Gastrocnemius medialis (tissue), 4 donors: ENCODE results near the gene MMS22L. TPM values are rescaled to one million over a fixed set of nuclear protein-coding genes. Genes with fewer than 3 reads are reported as not detected.
"Not testable (repeated sequence)": the region's sequence is repeated elsewhere in the genome, so short reads cannot be mapped to it uniquely, and the experiment has no call there.

Experiments
- ATAC-seq, 2 donors: fragments of 150-250 bp; one replicate each; pipeline ENCODE4 v1.9.1; 2016
- DNase-seq, 2 donors: peaks; one replicate each; pipeline ENCODE4 v3.0.0-alpha.2; 2019
- H3K27ac ChIP-seq, 4 donors: fragments of 200-600 bp; sonication (generic); 1 replicate in 1 of 4; 2 replicates in 3 of 4; pipeline ENCODE4 v1.5.1; 2016 to 2018; ENCODE audit warnings: mild to moderate bottlenecking in 2 of 4, moderate library complexity in 1 of 4
- H3K27me3 ChIP-seq, 3 donors: fragments of 200-600 bp; sonication (generic) in 2 of 3; 1 replicate in 1 of 3; 2 replicates in 2 of 3; pipeline versions ENCODE4 v1.5.1 to v1.6.0; 2016 to 2019; ENCODE audit warnings: mild to moderate bottlenecking in 1 of 3, moderate library complexity in 1 of 3
- H3K36me3 ChIP-seq, 2 donors: fragments of 200-600 bp; sonication (generic) in 1 of 2; one replicate each; pipeline ENCODE4 v1.5.1; 2017 to 2018
- H3K4me1 ChIP-seq, 2 donors: fragments of 200-600 bp; sonication (generic) in 1 of 2; one replicate each; pipeline ENCODE4 v1.5.1; 2016 to 2017; ENCODE audit warnings: mild to moderate bottlenecking in 2 of 2
- H3K4me3 ChIP-seq, 4 donors: fragments of 200-600 bp; sonication (generic) in 3 of 4; 1 replicate in 1 of 4; 2 replicates in 3 of 4; pipeline ENCODE4 v1.5.1; 2016 to 2019; ENCODE audit warnings: mild to moderate bottlenecking in 2 of 4
- H3K9me3 ChIP-seq, 3 donors: fragments of 200-600 bp; sonication (generic) in 2 of 3; 1 replicate in 1 of 3; 2 replicates in 2 of 3; pipeline ENCODE4 v1.5.1; 2016 to 2019
- POLR2A ChIP-seq, 2 donors: fragments of 450-650 bp; IDR thresholded peaks; one replicate each; pipeline ENCODE4 v1.6.1; 2017; ENCODE audit warnings: antibody characterized with exemption in 2 of 2, mild to moderate bottlenecking in 2 of 2, moderate library complexity in 2 of 2
- in situ Hi-C, 4 donors: fragments of 200-750 bp; cut with MboI; loops; one replicate each; pipeline versions ENCODE4 v1.15.0 to v1.8.0; 2017; ENCODE audit warnings: low sequenced_read_pairs in 4 of 4
- intact Hi-C: fragments of 100-400 bp; cut with DNase I; formaldehyde crosslinking; loops from one replicate; pipeline ENCODE4 v1.15.1; 2023; ENCODE audit warnings: low total_unique reads
- total RNA-seq, 4 donors: library from RNA; depleted of rRNA; stranded (reverse); fragments of >200 nt; gene quantifications; one replicate each; pipeline versions ENCODE4 v1.1.0 to v1.2.3, GENCODE V29; 2016
- TF ChIP-seq, protein P1 (sequence below), 5 experiments: fragments of 450-650 bp in 3 of 5; fragments of 200-600 bp in 2 of 5; sonication (generic) in 2 of 5; IDR thresholded peaks in 4 of 5; conservative IDR thresholded peaks in 1 of 5; 1 replicate in 4 of 5; 2 replicates in 1 of 5; pipeline ENCODE4 v1.5.1; 2016 to 2019; ENCODE audit warnings: antibody characterized with exemption in 5 of 5, mild to moderate bottlenecking in 3 of 5, moderate library complexity in 3 of 5

MMS22L gene
- total RNA-seq, 4 donors from 2014 or later, result 0.22 to 2.7 (median 2.3) TPM

DNA sequence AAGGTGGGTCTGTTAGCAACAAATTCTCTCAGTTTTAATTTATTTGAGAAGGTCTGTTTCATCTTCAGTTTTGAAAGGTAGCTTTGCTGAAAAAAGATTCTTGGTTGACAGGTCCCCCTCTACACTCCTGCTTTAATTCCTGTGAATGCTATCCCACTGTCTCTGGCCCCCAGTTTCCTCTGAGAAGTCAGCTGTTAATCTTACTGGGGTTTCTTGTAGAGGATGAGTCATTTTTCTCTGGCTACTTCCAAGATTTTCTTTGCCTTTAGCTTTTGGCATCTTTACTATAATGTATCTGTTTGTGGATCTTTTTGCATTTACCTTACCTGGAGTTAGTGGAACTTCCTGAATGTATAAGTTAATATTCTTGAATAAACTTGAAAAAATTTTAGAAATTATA lies 122.7 kb downstream of the MMS22L start:
- no peak overlapping the region for H3K27ac ChIP-seq
- intact Hi-C loops, result no loop called here
- in situ Hi-C loops, result no loop called here

DNA sequence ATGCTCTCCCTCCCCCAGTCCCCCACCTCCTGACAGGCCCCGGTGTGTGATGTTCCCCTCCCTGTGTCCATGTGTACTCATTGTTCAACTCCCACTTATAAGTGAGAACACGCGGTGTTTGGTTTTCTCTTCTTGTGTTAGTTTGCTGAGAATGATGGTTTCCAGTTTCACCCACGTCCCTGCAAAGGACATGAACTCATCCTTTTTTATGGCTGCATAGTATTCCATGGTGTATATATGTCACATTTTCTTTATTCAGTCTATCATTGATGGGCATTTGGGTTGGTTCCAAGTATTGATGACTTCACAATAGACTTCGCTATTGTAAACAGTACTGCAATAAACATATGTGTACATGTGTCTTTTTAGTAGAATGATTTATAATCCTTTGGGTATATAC lies 127.6 kb downstream of the MMS22L start:
- H3K27ac ChIP-seq, DNase-seq, ATAC-seq, H3K27me3 ChIP-seq, H3K36me3 ChIP-seq, intact Hi-C loops, in situ Hi-C loops, H3K9me3 ChIP-seq, H3K4me3 ChIP-seq, H3K4me1 ChIP-seq: not testable (repeated sequence)

More for the DNA sequence above, 122.7 kb downstream of the MMS22L start:
- no peak for DNase-seq
- H3K36me3 ChIP-seq, result no peaks in the 10 kb centered on the region
- ATAC-seq, result no peak
- no peak overlapping the region for H3K4me3 ChIP-seq
- H3K4me1 ChIP-seq, result no peaks in the 10 kb centered on the region
- TF ChIP-seq, protein P1, sequence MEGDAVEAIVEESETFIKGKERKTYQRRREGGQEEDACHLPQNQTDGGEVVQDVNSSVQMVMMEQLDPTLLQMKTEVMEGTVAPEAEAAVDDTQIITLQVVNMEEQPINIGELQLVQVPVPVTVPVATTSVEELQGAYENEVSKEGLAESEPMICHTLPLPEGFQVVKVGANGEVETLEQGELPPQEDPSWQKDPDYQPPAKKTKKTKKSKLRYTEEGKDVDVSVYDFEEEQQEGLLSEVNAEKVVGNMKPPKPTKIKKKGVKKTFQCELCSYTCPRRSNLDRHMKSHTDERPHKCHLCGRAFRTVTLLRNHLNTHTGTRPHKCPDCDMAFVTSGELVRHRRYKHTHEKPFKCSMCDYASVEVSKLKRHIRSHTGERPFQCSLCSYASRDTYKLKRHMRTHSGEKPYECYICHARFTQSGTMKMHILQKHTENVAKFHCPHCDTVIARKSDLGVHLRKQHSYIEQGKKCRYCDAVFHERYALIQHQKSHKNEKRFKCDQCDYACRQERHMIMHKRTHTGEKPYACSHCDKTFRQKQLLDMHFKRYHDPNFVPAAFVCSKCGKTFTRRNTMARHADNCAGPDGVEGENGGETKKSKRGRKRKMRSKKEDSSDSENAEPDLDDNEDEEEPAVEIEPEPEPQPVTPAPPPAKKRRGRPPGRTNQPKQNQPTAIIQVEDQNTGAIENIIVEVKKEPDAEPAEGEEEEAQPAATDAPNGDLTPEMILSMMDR (IDR thresholded peaks at IDR 0.05 in 4 of 5, conservative IDR thresholded peaks at IDR 0.05 in 1 of 5), result no peak
- H3K9me3 ChIP-seq, result no peaks in the 10 kb centered on the region
- no peaks in the 10 kb centered on the region for H3K27me3 ChIP-seq

DNA sequence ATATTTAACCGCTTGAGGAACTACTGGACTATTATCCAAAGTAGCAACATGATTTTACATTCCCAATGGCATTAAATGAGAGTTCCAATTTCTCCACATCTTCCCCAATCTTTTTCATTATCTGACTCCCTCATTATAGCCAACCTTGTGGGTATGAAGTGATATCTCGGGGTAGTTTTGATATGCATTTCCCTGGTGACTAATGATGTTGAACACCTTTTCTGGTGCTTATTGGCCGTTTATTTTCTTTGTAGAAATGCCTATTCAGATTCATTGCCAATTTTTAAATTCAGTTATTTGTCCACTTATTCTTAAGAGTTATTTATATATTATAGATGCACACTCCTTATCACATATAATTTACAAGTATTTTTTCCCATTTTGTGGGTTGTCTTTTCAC lies 129.0 kb downstream of the MMS22L start:
- in situ Hi-C loops, result no loop called here
- ATAC-seq, result no peak
- no peak overlapping the region for H3K4me3 ChIP-seq
- no peak overlapping the region for H3K27ac ChIP-seq
- H3K27me3 ChIP-seq, result no peaks in the 10 kb centered on the region
- TF ChIP-seq, protein P1 (IDR thresholded peaks at IDR 0.05 in 4 of 5, conservative IDR thresholded peaks at IDR 0.05 in 1 of 5), result no peak
- no peaks in the 10 kb centered on the region for H3K4me1 ChIP-seq
- intact Hi-C loops, result no loop called here
- no peaks in the 10 kb centered on the region for H3K9me3 ChIP-seq
- H3K36me3 ChIP-seq, result no peaks in the 10 kb centered on the region
- DNase-seq, result no peak

DNA sequence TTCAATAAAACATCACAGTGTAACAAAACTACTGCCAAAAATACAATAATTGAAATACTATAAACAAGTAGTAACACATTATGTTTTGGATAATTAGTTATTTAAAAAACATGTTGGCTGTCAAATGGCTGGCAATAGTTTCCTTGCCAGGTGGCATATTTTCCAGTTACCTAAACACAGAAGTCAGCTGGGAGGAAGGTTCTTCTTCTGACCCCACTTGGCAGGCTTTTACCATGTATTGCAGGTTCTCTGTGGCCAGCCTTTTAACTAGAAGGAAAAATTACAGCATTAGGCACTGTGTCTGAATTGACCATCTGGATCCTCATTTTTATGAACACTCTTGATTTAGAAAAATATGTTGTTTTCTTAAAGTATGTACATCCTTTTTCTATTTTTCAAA lies 131.4 kb downstream of the MMS22L start:
- H3K4me3 ChIP-seq, result no peak overlapping the region
- H3K9me3 ChIP-seq, result no peaks in the 10 kb centered on the region
- no peak for DNase-seq
- no peak for TF ChIP-seq POLR2A (IDR thresholded peaks at IDR 0.05)
- TF ChIP-seq, protein P1 (IDR thresholded peaks at IDR 0.05 in 4 of 5, conservative IDR thresholded peaks at IDR 0.05 in 1 of 5), result no peak
- no peak overlapping the region for H3K27ac ChIP-seq
- in situ Hi-C loops (no loop called here), intact Hi-C loops (no loop called here)
- no peaks in the 10 kb centered on the region for H3K36me3 ChIP-seq
- no peaks in the 10 kb centered on the region for H3K4me1 ChIP-seq
- no peak for ATAC-seq
- H3K27me3 ChIP-seq, result no peaks in the 10 kb centered on the region

DNA sequence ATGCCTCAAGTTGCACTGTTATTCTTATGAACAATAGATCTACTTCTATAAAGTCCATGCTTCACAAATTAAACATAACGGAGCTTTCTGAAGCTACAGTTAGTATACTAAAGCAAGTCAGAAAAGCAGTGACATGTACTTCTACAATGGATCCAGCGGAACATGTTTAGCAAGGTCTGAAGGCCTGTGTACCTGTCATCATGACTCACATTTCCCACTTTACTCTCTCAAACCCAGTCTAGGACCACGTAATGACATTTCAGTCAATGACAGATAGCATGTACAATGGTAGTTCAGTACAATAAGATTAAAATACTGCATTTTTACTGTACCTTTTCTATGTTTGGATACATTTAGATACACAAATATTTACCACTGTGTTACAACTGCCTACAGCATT lies 132.1 kb downstream of the MMS22L start:
- H3K36me3 ChIP-seq, result no peaks in the 10 kb centered on the region

More for the DNA sequence above, 132.1 kb downstream of the MMS22L start:
- in situ Hi-C loops, result no loop called here
- intact Hi-C loops, result no loop called here
- H3K9me3 ChIP-seq, result no peaks in the 10 kb centered on the region
- no peak for DNase-seq
- H3K4me1 ChIP-seq, result no peaks in the 10 kb centered on the region
- TF ChIP-seq, protein P1 (IDR thresholded peaks at IDR 0.05 in 4 of 5, conservative IDR thresholded peaks at IDR 0.05 in 1 of 5), result no peak
- TF ChIP-seq POLR2A (IDR thresholded peaks at IDR 0.05), result no peak
- H3K27ac ChIP-seq, result no peak overlapping the region
- H3K27me3 ChIP-seq, result no peaks in the 10 kb centered on the region
- ATAC-seq, result no peak
- no peak overlapping the region for H3K4me3 ChIP-seq
